A673 (cell line): ENCODE results near the gene GABARAP.

ENCODE experiments used
- CTCF ChIP-seq: fragments of 300-800, 200-600 bp; sonication (generic); conservative IDR thresholded peaks from 2 replicates; pipeline ENCODE4 v1.5.1; 2017; ENCODE audit warnings: low read depth, mild to moderate bottlenecking, antibody characterized with exemption, low read length, moderate library complexity, mixed read lengths
- EZH2 ChIP-seq: fragments of 200-600 bp; sonication (generic); IDR thresholded peaks from 2 replicates; pipeline ENCODE4 v1.6.1; 2017; ENCODE audit warnings: borderline replicate concordance, low read depth, mild to moderate bottlenecking, mixed read lengths, antibody characterized with exemption, low read length; ENCODE audit not compliant: poor library complexity, severe bottlenecking

- no peak; the same call in 1 of the 2 replicates for TF ChIP-seq CTCF
- no peak for TF ChIP-seq EZH2
These were observed 27.1 kb downstream of the GABARAP start for GRCh38 chr17:7215136-7215638.
